ENCODE results near the gene SETD2.

Gene SETD2

DNA sequence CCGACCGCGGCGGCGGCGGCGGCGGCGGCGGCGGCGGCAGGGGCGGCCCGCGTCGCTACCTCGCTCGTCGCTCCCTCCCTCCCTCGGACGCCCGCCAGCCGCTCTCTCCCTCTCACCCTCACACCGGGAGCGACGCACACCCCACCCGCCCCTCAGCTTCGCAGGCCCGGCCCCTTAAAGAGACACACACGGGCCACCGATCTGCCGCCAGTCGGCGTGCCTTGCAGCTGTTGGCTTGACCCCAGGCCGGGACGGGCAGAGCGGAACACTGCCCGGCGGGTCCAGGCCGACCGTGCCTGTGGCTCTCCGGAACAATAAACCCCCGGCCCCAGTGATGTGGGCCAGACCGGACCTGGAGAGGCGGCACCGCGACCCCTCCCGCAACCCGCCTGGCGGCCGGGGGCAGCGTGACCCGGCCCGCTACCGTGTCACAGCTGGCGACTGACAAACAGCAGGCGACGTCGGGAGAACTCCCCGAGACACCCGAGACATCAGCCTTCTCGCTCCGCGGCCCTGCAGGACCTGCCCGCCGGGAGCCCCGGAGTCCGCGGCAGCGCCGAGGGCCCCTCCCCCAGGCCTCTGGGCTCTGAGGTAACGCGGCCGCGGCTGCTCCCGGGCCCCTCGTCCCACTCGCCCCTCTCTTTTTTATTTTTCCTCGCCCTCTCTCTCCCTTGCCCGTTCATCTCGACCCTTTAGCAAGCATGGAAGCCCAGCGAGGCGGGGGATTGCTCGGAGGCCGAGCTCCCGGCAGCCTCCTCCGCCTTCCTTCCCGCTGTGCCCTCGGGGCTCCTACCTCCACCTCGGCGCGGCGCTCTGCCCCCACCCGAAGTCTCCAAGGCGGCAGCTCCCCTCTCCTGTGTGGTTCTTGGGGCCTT, at the start of gene SETD2:
Gene SETD2 (minus strand): TSS at position 107 of the 875 bp plus-strand sequence. CDS start 189 bp downstream, outside the sequence.
- TF ChIP-seq GATA2 (IDR thresholded peaks at IDR 0.05; ENCODE audit: low read depth, low read length) (no peak), GATA3 (IDR thresholded peaks at IDR 0.05; ENCODE audit: low read depth, low read length) (no peak)

DNA sequence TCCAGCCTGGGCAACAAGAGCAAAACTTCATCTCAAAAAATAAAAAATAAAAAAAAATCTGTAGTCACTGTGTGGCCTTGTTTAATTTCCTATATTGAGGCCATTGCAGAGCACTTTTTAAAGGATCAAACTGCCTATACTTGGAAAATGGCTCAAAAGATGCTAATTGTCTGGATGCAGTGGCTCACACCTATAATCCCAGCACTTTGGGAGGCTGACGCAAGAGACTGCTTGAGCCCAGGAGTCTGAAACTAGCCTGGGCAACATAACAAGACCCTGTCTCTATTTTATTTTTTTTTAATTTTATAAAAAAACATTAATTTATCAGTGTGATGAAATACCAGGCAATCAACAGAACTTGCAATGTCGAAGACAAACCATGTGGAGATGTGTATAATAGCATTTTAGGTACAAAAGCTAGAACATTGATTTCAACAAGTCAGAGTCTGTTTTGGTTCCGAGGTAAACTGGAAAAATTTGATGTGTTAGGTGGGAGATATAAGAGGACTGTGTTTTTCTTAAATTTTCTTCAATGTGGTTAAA, 47.0 kb upstream of the SETD2 start:
- TF ChIP-seq GATA3 (IDR thresholded peaks at IDR 0.05; ENCODE audit: low read depth, low read length): no peak
- TF ChIP-seq GATA2 (IDR thresholded peaks at IDR 0.05; ENCODE audit: low read depth, low read length): no peak

- TF ChIP-seq GATA2 (IDR thresholded peaks at IDR 0.05; ENCODE audit: low read depth, low read length): no peak
- TF ChIP-seq GATA3 (IDR thresholded peaks at IDR 0.05; ENCODE audit: low read depth, low read length): no peak
These were observed 41.0 kb upstream of the SETD2 start for GRCh38 chr3:47204875-47205274.

DNA sequence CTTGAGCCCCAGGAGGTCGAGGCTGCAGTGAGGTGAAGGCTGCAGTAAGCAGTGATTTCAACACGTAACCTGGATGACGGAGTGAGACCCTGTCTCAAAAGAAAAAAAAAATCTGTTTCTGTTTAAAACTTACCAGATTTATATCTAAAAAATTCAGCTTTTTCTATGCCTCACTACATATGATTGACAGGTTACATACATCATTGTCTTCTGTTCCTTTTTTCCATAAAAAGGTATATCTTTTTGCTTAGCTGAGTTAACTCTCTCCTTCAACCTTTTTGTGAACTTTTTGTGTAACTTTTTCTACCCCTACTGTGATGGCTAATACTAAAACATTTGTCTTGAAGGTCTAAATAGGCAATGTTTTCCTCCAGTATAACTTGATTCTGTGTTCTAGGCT, 38.6 kb upstream of the SETD2 start:
- TF ChIP-seq GATA3 (IDR thresholded peaks at IDR 0.05; ENCODE audit: low read depth, low read length): no peak
- TF ChIP-seq GATA2 (IDR thresholded peaks at IDR 0.05; ENCODE audit: low read depth, low read length): no peak

- TF ChIP-seq GATA2 (IDR thresholded peaks at IDR 0.05; ENCODE audit: low read depth, low read length): no peak
- no peak for TF ChIP-seq GATA3 (IDR thresholded peaks at IDR 0.05; ENCODE audit: low read depth, low read length)
These were observed 33.4 kb upstream of the SETD2 start for GRCh38 chr3:47197287-47197686.

- TF ChIP-seq GATA3 (IDR thresholded peaks at IDR 0.05; ENCODE audit: low read depth, low read length) (no peak), GATA2 (IDR thresholded peaks at IDR 0.05; ENCODE audit: low read depth, low read length) (no peak)
These were observed 31.1 kb upstream of the SETD2 start for GRCh38 chr3:47194994-47195393.

- no peak for TF ChIP-seq GATA2 (IDR thresholded peaks at IDR 0.05; ENCODE audit: low read depth, low read length)
These were observed 30.3 kb upstream of the SETD2 start for GRCh38 chr3:47193871-47194859.

DNA sequence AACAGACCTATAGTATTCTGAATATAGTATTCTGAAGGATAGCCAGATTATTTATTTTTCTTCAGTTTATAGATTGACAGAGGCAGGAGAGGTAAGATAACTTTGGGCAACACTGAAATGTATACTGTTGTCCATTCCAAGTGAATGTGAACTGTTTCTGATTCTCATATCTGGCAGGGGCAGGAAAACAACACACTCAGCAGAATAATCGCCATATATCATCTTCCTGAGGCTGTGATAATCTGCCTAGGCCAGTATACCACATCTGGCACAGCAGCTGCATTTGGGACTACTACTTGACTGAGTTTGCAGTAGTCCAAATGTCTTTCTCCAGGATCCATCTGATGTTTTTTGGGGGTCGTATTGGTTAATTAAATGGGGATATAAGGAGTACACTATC, 22.4 kb upstream of the SETD2 start:
- no peak for TF ChIP-seq GATA2 (IDR thresholded peaks at IDR 0.05; ENCODE audit: low read depth, low read length)
- no peak for TF ChIP-seq GATA3 (IDR thresholded peaks at IDR 0.05; ENCODE audit: low read depth, low read length)

DNA sequence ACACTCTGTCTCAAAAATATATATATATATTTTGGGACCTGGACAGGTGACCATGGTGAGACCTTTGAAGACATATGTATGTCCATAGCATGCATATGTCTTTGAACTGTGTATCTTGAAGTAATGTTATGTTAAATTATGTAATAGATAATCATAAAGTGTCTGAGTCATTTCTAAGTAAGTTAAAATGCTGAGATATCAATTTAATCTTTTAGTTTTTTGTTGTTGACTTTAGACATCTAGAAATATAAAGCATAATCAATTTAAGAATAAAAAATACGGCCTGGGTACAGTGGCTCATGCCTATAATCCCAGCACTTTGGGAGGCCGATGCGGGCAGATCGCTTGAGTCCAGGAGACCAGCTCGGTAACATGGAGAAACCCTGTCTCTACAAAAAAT, 12.7 kb upstream of the SETD2 start:
- TF ChIP-seq GATA2 (IDR thresholded peaks at IDR 0.05; ENCODE audit: low read depth, low read length) (no peak), GATA3 (IDR thresholded peaks at IDR 0.05; ENCODE audit: low read depth, low read length) (no peak)

DNA sequence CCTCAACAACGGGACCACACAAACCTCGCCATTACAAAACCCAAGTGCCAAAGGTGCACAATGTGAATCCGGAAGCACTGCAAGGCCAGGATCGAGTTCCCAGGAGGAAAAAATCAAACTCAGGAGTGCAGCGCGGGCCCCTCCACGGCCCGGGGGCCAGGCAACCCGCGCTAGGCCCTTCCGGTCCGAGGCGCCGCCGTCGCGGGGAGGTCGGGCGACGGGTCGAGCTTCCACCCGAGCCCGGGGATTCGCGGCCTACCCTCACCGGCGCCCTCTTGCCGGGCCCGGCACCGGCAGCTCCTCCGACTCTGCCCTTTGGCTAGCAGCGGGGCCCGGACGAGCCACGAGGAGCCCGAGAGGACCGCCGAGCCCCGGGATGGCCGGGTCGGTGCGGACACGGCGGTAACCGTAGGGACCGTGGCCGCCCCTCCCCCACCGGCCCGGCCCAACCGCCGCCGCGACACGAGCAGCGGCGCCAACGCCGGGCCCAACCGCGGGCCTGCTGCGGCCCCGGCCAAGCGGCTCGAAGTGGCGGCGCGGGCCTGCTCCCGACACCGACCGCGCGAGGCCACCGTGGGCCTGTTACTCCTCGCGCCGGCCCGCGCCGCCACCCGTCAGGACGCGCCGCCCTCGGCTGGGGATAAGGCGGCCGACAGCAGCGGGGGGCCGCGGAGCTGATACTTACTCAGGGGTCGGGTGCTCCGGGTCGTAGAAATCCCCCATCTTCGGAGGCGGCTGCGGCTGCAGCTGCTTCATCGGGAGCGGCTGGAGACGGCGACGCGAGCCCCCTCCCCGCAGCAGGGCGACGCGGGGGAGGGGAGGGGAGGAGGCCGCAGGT, 525 bp downstream of the SETD2 start:
- TF ChIP-seq GATA3 (IDR thresholded peaks at IDR 0.05; ENCODE audit: low read depth, low read length) (no peak), GATA2 (IDR thresholded peaks at IDR 0.05; ENCODE audit: low read depth, low read length) (no peak)

DNA sequence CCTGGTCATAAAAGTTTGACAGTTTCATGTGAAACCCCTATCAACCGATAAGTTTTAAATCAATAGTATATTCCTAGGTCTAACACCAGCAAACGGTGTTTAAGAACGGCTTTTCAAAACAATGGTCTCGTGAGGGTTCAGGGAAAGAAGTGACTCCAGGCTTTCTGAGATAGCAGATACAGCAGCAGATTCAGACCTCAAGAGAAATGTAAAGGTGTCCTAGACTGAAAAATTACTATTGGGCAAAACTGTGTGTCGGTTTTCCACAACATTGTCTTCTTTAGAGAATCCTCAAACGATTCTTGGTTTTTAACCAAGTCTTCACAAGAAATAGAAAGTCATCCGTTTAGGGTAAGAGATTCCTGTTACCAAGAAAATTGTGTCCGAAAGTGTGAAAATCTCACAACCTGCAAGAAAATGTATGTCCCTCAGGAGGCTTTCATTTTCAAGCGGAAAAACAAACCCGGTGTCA, 1.2 kb downstream of the SETD2 start:
- TF ChIP-seq GATA3 (IDR thresholded peaks at IDR 0.05; ENCODE audit: low read depth, low read length) (no peak), GATA2 (IDR thresholded peaks at IDR 0.05; ENCODE audit: low read depth, low read length) (no peak)

GRCh38 chr3:47161983-47162696, 1.8 kb downstream of the SETD2 start:
- TF ChIP-seq GATA2 (IDR thresholded peaks at IDR 0.05; ENCODE audit: low read depth, low read length) (no peak), GATA3 (IDR thresholded peaks at IDR 0.05; ENCODE audit: low read depth, low read length) (no peak)

DNA sequence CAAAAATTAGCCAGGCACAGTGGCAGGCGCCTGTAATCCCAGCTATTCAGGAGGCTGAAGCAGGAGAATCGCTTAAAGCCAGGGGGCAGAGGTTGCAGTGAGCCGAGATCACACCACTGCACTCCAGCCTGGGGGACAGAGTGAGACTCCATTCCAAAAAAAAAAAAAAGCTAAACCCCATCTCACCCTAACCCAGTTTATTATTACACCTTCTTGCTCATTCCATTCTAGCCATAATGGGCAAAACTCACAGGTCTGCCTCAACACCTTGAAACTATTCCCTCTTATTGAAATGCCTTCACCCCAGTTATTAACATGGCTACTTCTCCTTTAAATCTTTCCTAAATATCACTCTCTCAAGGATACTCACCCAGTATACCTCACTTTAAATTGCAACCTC, 4.1 kb downstream of the SETD2 start:
- TF ChIP-seq GATA3 (IDR thresholded peaks at IDR 0.05; ENCODE audit: low read depth, low read length): no peak
- TF ChIP-seq GATA2 (IDR thresholded peaks at IDR 0.05; ENCODE audit: low read depth, low read length): no peak
